Nephron (organoid): ENCODE results near the gene C3orf70.

Source experiments
- H3K27ac Mint-ChIP-seq, 3 experiments: 2 replicates each; pipeline ENCODE4 v1.8.0; 2020; ENCODE audit warnings: mixed read lengths in 3 of 3, mild to moderate bottlenecking in 2 of 3, moderate library complexity in 1 of 3
- H3K27me3 Mint-ChIP-seq: 2 replicates; pipeline ENCODE4 v1.8.0; 2021; ENCODE audit warnings: low read depth, mild to moderate bottlenecking, moderate library complexity, mixed read lengths
- H3K36me3 Mint-ChIP-seq: 2 replicates; pipeline ENCODE4 v1.8.0; 2020; ENCODE audit warnings: low read depth, mixed read lengths
- H3K4me1 Mint-ChIP-seq: 2 replicates; pipeline ENCODE4 v1.8.0; 2020; ENCODE audit warnings: mixed read lengths
- H3K4me3 Mint-ChIP-seq, 3 experiments: 2 replicates each; pipeline ENCODE4 v1.8.0; 2020; ENCODE audit warnings: mild to moderate bottlenecking in 3 of 3, mixed read lengths in 3 of 3, moderate library complexity in 2 of 3
- H3K9me3 Mint-ChIP-seq: 2 replicates; pipeline ENCODE4 v1.8.0; 2020; ENCODE audit warnings: mixed read lengths
- CTCF ChIP-seq, 3 experiments: fragments of 200-600 bp; sonication (generic); IDR thresholded peaks; one replicate each; pipeline ENCODE4 v1.5.0; 2021; ENCODE audit warnings: antibody characterized with exemption in 3 of 3; ENCODE audit not compliant: unreplicated experiment in 3 of 3

C3orf70 gene

GRCh38 chr3:185051801-185052200 lies 101.1 kb downstream of the C3orf70 start:
- Mint-ChIP-seq H3K9me3 (peaks cover 12% of the 10 kb centered on the region), H3K4me1 (peaks cover 4% of the 10 kb centered on the region), H3K4me3 (no peak overlapping the region), H3K27ac (no peak overlapping the region), H3K27me3 (no peaks in the 10 kb centered on the region), H3K36me3 (peaks cover 90% of the 10 kb centered on the region)
- TF ChIP-seq CTCF (IDR thresholded peaks at IDR 0.05; ENCODE audit: unreplicated experiment in 3 of 3) = no peak

GRCh38 chr3:185049710-185050109 lies 103.2 kb downstream of the C3orf70 start:
- no peaks in the 10 kb centered on the region for H3K9me3 Mint-ChIP-seq
- H3K27ac Mint-ChIP-seq = no peak overlapping the region
- H3K36me3 Mint-ChIP-seq = peaks cover 69% of the 10 kb centered on the region
- TF ChIP-seq CTCF (IDR thresholded peaks at IDR 0.05; ENCODE audit: unreplicated experiment in 3 of 3) = no peak
- peaks cover 18% of the 10 kb centered on the region for H3K4me1 Mint-ChIP-seq
- H3K4me3 Mint-ChIP-seq = no peak overlapping the region
- H3K27me3 Mint-ChIP-seq = no peaks in the 10 kb centered on the region

- Mint-ChIP-seq H3K27ac (peak overlapping the region; percentile 93 to 97 (median 96)), H3K4me3 (no peak overlapping the region), H3K9me3 (peaks cover 7% of the 10 kb centered on the region)
Measured at GRCh38 chr3:185046603-185047002, 106.3 kb downstream of the C3orf70 start.

GRCh38 chr3:185046164-185046515 lies 106.7 kb downstream of the C3orf70 start:
- H3K27ac Mint-ChIP-seq = peak overlapping the region; percentile 93 to 97 (median 96)
- H3K4me1 Mint-ChIP-seq = peaks cover 21% of the 10 kb centered on the region
- H3K9me3 Mint-ChIP-seq = peaks cover 11% of the 10 kb centered on the region
- H3K4me3 Mint-ChIP-seq = no peak overlapping the region
- no peak for TF ChIP-seq CTCF (IDR thresholded peaks at IDR 0.05; ENCODE audit: unreplicated experiment in 3 of 3)
- H3K27me3 Mint-ChIP-seq = no peaks in the 10 kb centered on the region
- H3K36me3 Mint-ChIP-seq = peaks cover 51% of the 10 kb centered on the region

More at GRCh38 chr3:185046603-185047002, 106.3 kb downstream of the C3orf70 start:
- Mint-ChIP-seq H3K27me3 (no peaks in the 10 kb centered on the region), H3K36me3 (peaks cover 51% of the 10 kb centered on the region), H3K4me1 (peaks cover 21% of the 10 kb centered on the region)
- no peak for TF ChIP-seq CTCF (IDR thresholded peaks at IDR 0.05; ENCODE audit: unreplicated experiment in 3 of 3)

GRCh38 chr3:185042312-185043050 lies 110.4 kb downstream of the C3orf70 start:
- Mint-ChIP-seq H3K4me3 (no peak overlapping the region), H3K36me3 (peaks cover 50% of the 10 kb centered on the region), H3K9me3 (peaks cover 33% of the 10 kb centered on the region), H3K4me1 (peaks cover 21% of the 10 kb centered on the region), H3K27ac (peak overlapping the region in 1 of 3 experiments; percentile 6), H3K27me3 (no peaks in the 10 kb centered on the region)
- no peak for TF ChIP-seq CTCF (IDR thresholded peaks at IDR 0.05; ENCODE audit: unreplicated experiment in 3 of 3)

- Mint-ChIP-seq H3K9me3 (peaks cover 39% of the 10 kb centered on the region), H3K4me3 (no peak overlapping the region)
Measured at GRCh38 chr3:185041540-185041939, 111.3 kb downstream of the C3orf70 start.

More at GRCh38 chr3:185041540-185041939, 111.3 kb downstream of the C3orf70 start:
- no peaks in the 10 kb centered on the region for H3K27me3 Mint-ChIP-seq
- peaks cover 17% of the 10 kb centered on the region for H3K4me1 Mint-ChIP-seq
- no peak for TF ChIP-seq CTCF (IDR thresholded peaks at IDR 0.05; ENCODE audit: unreplicated experiment in 3 of 3)
- no peak overlapping the region for H3K27ac Mint-ChIP-seq
- peaks cover 49% of the 10 kb centered on the region for H3K36me3 Mint-ChIP-seq
